HG03457 (cell line): Measurements from ENCODE around the gene LARP1.
A peak's percentile ranks its signal among the peaks of the same experiment; 100 is the strongest.

Source experiments
- ATAC-seq: cut with Tn5 transposase; IDR thresholded peaks from one replicate; pipeline ENCODE4 v1.9.1; 2021; ENCODE audit warnings: moderate number of reproducible peaks; ENCODE audit not compliant: unreplicated experiment

The LARP1 gene

DNA sequence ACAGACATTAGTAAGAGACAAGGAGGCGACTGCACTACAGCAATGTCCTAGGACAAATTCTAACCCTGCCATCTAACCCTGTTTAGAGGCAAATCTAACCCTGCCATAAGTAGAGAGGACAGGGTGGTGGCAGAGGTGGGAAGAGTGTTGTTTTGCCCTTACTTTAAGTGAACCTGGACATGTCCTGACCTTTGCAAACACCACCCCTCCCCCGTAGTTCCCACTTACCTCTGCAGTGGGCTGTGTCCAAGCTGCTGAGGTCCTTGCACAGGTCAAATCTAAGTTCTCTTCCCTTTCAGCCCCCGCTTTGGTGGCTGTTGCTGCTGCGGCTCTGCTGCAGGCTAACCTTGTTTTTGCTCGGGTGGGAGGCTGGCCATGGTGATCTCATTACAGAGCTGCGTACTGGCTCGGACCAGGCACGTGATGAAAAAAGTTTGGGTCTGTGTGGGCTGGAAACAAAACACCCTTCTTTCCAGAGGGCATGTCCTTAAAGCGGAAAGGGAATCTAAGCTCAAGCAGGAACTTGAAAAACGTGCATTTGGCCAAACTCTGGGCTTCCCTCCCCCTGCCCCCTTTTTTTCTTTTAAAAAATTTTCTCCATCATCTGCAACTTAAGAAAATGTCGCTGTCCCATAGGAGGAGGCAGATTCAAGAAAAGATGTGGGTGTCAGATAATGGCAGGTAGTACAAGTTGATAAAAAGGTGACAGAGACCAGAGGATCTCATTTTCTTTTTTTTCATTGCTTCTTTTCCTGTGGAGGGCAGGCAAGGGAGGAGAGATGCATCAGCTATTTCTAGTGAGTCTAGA, 95.3 kb downstream of the LARP1 start, which contains the start of gene FAXDC2:
Gene FAXDC2, minus strand, starts transcription at position 349 of the 808 bp plus-strand sequence. CDS start 12,425 bp downstream, outside the sequence.
- ATAC-seq, result no peak

DNA sequence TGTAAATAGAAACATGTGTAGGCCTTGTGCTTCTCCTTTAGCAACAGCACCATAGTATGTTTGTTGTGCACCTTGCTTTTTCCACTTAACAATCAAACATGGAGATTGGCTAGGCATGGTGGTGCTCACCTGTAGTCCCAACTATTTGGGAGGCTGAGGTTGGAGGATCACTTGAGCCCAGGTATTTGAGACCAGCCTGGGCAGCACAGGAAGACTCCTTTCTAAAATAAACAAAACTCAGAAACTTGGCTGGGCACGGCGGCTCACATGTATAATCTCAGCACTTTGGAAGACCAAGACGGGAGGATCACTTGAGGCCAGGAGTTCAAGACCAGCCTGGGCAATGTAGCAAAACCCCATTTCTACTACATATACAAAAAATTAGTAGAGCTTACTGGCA, 96.2 kb downstream of the LARP1 start:
- no peak for ATAC-seq

DNA sequence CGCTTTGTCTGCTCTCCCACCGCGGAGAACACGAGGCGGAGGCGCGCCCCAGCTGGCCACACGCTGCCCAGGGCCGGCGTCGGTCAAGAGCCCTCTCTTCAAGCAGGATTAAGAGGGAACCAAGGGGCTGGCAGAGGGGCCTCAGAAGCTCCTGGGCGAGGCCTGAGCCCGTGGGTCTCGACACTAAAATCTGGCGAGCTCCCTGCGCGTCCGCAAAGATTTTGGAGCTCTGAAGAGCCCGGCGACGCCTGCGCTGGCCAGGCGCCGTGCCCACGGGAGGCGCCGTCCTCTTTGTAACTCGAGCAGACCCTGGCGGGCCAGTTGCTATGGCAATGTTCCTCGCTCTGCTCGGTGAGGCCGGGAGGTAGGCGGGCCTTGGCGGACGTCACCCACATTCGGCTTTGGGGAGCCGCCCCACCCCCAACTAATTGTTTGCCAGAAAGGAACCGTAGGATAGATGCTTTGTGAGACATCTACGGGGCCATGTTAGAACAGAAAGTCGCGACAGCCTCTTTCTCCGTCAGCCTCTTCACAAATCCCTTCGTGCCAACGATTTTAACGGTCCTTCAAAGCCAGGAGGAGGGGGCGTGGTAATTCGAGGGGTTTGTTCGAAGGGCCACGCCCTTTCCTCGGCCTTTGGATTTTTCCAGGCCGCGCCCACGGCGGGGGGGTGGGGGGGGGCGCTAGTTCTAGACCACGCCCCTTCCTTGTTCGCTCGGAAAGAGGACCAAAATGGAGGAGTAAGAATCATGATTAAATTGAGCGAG, 102.5 kb downstream of the LARP1 start:
- peak; percentile 53 for ATAC-seq

DNA sequence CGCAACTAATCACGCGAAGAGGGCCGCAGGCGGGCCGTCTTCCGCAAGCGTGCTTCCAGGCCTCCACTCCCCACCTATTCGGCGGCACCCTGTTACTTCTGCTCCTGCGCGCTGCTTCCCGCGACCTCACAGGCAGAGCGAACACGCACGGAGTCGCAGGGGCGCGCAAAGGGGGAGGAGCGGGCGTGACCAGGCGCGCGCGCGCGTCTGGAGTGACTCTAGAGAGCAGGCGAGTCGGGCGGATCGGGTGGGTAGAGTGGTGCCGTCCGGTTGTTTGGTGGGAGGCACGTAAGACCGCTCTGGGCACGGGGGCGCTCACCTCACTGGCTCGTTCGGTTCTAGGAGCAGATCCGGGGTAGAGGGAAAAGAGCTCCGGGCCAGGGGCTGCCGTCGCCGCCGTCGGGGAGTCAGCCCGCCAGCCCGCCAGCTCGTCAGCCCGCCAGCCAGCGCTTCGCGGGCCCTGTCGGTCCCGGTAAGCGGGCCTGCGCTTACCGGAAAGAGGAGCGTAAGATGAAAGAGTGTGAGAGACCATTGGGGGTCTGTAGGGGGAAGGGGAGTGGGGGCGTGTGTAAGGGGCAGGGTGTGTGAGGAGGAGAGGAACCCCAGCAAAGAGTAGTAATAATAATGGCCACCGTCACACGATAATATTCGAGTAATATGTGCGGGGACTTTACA, 103.3 kb downstream of the LARP1 start, which contains the start of gene CNOT8:
Gene CNOT8, plus strand, starts transcription at position 331 of the 675 bp plus-strand sequence. CDS start 4,652 bp downstream, outside the sequence.
- peak; percentile 85 for ATAC-seq

DNA sequence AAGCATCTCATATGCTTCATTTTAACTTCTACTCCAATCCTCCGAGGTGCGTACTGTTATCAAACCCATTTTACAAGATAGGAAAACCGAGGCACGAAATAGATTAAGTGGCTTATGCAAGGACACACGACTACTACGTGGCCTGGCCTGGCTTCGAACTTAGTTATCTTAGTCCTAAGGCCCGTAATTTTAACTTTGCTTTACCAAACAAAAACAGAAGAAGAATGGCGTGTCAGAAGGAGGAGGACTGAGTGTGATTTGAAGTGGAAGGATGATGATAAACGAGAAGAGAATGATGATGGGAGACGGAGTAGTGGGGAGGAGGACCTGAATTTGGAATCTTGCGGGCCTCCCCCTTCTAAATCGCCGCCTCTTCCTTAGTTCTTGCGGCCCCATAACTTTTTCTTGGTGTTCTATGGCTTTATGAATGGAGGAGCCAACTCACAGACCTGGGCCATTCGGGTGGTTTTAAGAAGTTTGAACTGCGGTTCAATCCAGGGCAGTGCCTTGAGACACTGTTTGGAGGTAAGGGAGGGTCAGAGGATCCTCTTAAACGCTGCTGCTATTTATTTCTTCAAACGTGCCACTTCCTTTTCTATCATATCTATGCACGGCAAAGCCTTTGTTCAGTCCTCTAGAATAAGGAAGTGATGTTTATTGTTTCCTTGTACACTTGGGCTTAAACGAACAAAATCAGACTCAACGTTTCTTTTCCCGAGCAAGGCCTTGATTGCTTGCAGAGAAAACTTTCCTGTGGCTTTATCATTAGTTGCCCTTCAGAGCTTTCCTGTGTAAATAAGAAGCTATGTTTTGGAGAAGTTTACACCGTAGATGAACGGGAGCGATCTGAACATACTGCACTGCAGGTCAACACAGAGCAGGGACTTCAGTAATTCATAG, 104.0 kb downstream of the LARP1 start:
- no peak for ATAC-seq

DNA sequence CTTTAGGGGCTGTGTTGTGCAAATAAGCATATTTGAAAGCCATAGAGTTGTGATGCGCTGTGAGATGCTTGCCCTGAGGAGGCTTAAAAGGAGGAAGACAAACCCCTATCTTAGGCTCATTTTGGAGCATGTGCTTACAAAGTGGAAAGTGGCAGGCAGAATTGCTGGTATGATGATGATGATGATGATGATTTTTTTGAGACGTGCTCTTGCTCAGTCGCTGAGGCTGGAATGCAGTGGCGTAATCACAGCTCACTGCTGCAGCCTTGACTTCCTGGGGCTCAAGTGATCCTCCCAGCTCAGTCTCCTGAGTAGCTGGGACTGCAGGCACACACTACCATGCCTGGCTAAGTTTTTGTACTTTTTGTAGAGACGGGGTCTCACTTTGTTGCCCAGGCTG, 104.9 kb downstream of the LARP1 start:
- no peak for ATAC-seq

DNA sequence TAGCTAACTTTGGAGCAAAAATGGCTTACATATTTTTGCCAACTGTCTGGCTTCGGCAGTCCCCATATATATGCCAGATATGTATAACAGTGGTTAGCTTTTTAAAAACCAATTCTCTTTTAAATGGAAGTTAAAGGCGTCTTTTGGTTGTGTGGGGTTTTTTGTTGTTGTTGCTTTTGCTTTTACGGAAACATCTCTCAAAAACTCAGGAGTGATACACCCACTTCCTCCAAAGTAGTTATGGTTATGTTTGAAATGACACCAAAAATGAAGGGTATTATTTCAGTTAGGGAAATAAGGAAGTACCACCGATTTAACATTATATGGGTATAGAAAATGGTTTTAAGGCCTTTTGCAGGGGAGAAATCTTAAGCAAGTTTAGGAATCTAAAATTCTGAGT, 105.6 kb downstream of the LARP1 start:
- no peak for ATAC-seq

DNA sequence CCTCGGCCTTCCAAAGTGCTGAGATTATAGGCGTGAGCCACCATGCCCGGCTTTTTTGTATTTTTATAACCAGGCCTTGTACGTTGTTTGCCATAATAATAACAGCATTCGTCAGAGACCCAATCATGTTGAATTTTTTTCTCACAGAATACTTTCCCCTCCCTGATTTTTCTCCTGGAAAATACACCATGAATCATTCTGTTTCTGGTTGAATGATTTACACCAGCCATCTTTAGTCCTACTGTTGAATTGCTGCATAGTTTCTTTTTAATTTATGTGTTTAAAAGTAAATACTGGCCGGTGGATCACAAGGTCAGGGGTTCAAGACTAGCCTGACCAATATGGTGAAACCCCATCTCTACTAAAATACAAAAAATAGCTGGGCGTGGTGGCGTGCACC, 106.8 kb downstream of the LARP1 start:
- ATAC-seq, result no peak

DNA sequence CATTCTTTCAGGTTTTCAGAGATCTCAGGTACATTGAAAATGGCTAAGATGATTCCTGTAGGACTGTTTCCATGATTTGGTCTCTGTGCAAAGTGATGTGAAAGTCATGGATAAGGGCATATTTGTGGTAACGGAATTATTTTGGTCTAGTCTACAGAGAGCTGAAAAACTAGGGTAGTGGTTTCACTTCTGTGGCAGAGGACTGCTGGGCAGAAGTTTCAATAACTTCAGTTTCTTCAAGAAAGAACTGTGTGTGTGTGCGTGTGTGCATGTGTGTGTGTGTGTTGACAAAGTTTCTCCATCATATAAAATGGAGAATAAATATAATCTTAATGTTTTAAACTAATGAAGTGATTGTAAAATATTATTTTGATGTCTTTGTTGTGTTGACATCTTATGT, 107.6 kb downstream of the LARP1 start:
- ATAC-seq, result no peak

DNA sequence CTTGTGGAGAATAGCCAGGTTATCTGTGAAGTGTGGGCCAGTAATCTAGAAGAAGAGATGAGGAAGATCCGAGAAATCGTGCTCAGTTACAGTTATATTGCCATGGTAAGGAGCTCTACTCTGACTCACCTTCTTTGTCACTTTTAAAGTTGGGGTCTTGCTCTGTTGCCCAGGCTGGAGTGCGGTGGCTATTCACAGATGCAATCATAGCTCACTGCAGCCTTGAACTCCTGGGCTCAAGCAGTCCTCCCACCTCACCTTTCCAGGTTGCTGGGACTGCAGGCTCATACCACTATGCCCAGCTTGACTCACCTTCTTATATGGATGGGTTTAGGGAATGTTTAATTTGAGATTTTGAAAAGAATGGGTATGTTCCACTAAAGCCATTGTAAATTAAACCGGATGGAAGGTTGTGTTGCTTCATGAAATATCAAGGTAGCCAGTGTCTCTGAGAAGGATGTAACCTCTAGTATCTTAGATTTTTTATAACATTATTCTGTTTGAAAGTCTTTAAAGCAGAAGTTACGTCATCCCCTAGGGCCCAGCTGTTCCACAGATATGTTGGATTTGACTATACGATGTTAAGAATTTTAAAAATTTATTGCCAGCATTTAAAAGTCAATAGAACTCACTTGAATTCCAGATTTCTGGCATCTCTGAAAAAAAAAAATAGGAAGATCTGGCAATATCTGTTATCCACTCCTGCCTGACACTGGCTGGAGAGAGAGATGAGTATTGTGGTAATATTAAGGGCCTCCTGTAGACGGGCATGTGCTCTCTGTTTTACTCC, 108.3 kb downstream of the LARP1 start:
- ATAC-seq, result no peak

DNA sequence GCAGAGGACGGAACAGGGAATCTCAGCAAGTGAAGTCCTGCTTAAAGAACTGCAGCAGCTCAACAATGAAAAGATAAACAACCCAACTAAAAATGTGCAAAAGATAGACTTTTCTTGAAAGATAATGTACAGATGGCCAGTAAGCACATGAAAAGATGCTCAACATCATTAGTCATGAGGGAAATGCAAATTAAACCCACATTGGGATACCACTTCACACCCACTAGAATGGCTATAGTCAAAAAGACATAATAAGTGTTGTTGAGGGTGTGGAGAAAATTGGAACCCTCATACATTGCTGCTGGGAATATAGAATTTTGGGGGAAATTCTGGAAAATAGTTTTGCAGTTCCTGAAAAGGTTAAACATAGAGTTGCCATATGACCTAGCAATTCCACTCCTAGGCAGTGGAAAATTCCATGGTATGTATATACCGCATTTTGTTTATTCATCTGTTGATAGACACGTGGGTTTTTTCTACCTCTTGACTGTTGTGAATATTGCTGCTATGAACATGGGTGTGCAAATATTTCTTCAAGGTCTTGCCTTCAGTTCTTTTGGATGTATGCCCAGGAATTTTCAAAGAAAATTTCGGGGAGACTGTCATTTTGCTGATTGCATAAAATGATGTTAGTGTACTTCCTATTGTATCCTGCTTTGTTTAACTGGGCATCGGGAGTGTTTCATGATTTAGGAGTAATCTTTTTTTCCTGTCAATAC, 110.4 kb downstream of the LARP1 start:
- no peak for ATAC-seq

DNA sequence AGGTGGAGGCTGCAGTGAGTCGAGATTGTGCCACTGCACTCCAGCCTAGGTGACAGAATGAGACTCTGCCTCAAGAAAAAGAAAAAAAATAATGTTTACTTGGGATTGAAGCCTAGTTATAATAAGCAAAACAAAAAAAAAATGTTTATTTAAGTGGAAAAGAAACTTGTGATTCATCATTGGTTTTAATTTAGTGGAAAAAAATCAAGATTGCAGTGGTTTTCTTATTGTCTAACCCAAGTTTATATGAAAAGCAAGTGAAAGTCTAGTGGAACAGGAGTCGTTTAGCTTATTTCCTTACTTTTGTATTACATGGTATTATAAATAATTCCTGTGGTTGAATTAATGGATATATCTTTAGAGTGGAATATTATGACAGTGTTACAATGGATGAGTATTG, 111.7 kb downstream of the LARP1 start:
- ATAC-seq, result no peak
